GM19239 (cell line): ENCODE measurements around the gene DMD.
"Not testable (repeated sequence)": the region's sequence is repeated elsewhere in the genome, so short reads cannot be mapped to it uniquely, and the experiment has no call there.

Source experiments
- DNase-seq: peaks from one replicate; pipeline ENCODE4 v3.0.0; 2011; ENCODE audit warnings: low spot score; ENCODE audit not compliant: insufficient read length
- FAIRE-seq: peaks from 2 replicates; lab custom pipeline; 2011; peaks lifted over from hg19 to GRCh38; lab: Jason Lieb, UNC

DMD gene

DNA sequence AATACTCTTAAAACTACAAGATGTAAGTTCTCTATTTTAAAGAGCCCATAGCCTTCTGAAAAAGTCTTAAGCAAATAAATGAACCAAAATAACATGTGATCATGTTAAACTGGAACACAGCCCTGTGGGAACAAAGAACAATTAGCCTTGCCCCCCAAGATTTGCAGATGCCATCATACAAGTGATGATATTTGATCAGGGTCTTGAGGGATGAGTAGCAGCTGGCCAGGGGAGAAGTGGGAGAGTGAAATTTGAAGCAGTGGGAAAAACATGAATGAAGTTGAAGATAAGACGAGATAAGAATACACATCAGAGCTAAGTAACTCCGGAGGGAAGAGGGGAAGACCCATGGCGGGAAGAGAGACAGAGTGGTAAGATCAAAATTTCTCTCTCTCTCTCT is 1689.4 kb downstream of the DMD start:
- DNase-seq (no peak), FAIRE-seq (no peak)

- DNase-seq (no peak), FAIRE-seq (no peak)
Observed at GRCh38 chrX:31516527-31516926, 1694.8 kb downstream of the DMD start.

DNA sequence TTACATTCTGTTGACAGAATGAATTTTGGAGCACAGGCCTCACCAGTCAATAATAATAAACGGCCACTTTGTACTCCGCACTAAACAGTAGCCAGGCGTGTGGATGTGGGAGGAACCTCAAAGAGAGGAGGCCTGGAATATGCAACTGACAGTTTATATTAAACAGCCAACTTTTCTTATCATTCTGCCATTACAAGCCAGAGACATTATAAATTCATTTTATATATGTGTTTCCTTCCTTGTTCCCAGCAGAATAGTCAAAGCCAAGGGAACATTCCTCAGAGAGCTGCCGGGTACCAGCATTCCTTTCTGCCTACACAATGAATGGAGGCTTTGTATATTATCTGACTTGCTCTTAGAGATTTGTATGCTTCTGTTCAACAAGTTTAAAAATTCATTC is 1703.0 kb downstream of the DMD start:
- DNase-seq (no peak), FAIRE-seq (no peak)

DNA sequence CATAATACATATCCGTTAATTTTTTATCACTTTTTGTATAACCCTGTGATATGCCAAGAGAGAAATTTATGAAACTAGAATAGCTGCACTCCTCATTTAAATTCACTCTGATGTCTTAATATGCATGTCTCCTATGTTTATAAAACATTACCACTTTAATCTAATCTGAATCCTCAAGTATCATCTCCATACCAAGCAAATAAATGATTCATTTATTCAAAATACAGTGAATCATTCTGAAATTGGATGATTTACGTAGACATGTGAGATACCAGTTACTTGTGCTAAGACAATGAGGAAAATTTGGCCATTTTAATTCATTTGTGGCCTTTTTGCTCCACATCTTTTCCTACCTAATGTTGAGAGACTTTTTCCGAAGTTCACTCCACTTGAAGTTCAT is 1704.4 kb downstream of the DMD start:
- DNase-seq (no peak), FAIRE-seq (no peak)

- DNase-seq, result no peak
- no peak for FAIRE-seq
Observed at GRCh38 chrX:31506360-31506759, 1705.0 kb downstream of the DMD start.

GRCh38 chrX:31500921-31501320 is 1710.4 kb downstream of the DMD start:
- DNase-seq (no peak), FAIRE-seq (no peak)

- no peak for DNase-seq
- no peak for FAIRE-seq
Observed at GRCh38 chrX:31499109-31499508, 1712.2 kb downstream of the DMD start.

GRCh38 chrX:31497086-31497485 is 1714.3 kb downstream of the DMD start:
- FAIRE-seq (no peak), DNase-seq (no peak)

DNA sequence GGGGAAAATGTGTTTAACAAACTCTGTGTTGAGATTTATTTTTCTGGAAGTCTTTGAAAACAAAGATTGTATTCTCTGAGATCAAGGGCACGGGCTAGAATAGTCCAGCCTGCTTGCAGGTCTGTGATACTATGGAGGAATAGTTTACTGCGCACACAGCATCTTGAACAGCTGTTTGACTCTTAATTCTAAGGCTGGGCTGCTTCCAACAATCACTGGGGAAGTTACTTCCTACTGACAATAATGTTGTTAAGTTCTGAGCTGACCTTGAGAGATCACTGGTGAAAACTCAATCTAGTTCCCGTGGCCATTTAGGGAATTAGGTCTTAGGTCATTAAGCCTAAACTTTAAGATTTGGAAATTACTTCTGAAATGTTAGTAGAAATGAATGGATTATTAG is 1723.4 kb downstream of the DMD start:
- DNase-seq (no peak), FAIRE-seq (no peak)

GRCh38 chrX:31483336-31483735 is 1728.0 kb downstream of the DMD start:
- FAIRE-seq (no peak), DNase-seq (no peak)

DNA sequence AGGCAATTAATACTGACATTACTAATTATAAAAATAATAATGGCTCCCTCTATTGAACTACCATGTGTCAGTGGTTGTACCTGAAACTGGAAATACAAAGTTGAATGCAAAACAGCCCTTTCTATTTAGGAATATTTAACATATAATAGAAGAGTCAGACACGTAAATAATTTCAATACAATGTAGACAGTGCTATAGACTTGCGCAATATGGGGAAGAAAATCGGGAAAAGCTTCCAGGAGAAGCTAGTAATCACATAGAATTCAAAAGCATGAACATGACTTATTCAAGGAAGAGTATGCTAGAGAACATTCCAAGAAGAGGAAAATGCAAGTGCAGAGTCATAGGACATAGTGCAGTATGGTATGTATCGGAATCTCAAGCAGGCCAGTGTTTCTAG is 1730.7 kb downstream of the DMD start:
- DNase-seq, result no peak
- no peak for FAIRE-seq

DNA sequence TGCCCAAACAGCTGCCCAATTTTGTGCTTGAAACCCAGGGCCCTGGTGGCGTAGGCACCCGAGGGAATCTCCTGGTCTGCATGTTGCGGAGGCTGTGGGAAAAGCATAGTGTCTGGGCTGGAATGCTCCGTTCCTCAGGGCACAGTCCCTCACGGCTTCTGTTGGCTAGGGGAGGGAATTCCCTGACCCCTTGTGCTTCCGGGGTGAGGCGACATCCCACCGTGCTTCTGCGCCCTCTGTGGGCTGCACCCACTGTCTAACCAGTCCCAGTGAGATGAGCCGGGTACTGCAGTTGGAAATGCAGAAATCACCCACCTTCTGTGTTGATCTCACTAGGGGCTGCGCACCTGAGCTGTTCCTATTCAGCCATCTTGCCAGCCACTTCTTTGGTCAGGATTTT is 1740.1 kb downstream of the DMD start:
- FAIRE-seq (no peak), DNase-seq (no peak)

DNA sequence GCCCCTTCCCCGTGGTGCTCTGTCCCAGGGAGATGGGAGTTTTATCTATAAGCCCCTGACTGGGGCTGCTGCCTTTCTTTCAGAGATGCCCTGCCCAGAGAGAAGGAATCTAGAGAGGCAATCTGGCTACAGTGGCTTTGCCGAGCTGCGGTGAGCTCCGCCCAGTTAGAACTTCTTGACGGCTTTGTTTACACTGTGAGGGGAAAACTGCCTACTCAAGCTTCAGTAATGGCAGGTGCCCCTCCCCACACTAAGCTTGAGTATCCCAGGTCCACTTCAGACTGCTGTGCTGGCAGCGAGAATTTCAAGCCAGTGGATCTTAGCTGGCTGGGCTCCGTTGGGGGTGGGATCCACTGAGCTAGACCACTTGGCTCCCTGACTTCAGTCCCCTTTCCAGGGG is 1740.6 kb downstream of the DMD start:
- FAIRE-seq, DNase-seq: not testable (repeated sequence)

- FAIRE-seq, result no peak
Observed at GRCh38 chrX:31464306-31464915, 1746.9 kb downstream of the DMD start.

DNA sequence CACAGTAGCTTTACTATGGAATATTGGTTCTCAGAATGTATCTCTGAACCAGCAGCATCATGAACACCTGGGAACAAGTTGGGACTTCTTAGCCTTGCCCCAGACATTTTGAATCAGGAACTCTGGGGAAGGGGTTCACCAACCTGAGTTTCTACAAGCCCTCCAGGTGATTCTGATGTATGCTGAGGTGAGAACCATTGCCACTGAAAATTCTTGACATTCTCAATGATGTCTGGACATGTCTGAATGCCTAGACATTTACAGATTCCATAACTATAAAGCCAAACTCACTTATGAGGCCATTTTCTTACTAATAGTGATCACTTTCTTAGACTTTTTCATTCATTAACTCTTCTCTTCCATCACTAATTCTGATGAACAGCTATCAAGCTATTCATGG is 1750.1 kb downstream of the DMD start:
- DNase-seq, result no peak
- FAIRE-seq, result no peak

More at GRCh38 chrX:31464306-31464915, 1746.9 kb downstream of the DMD start:
- no peak for DNase-seq

GRCh38 chrX:31459361-31459760 is 1752.0 kb downstream of the DMD start:
- no peak for FAIRE-seq
- no peak for DNase-seq

DNA sequence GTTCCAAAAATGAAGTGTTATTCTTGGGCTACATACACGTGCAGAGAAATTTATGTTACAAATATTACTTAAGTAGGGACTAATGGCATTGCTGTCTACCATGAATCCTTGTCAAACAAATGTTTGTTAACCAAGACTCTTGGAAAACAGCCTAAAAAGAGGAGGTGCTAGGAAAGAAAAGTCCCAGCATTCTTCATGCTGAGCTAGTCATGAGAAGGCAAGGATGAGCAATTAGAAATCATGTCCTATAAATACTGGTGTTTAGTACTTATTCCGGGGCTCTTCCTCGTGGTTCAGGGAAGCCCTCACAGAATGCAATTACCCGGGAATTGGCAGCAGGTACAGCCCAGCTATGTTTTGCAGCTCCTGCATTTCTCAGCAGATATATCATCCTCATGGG is 1761.4 kb downstream of the DMD start:
- DNase-seq, result no peak
- FAIRE-seq, result no peak

DNA sequence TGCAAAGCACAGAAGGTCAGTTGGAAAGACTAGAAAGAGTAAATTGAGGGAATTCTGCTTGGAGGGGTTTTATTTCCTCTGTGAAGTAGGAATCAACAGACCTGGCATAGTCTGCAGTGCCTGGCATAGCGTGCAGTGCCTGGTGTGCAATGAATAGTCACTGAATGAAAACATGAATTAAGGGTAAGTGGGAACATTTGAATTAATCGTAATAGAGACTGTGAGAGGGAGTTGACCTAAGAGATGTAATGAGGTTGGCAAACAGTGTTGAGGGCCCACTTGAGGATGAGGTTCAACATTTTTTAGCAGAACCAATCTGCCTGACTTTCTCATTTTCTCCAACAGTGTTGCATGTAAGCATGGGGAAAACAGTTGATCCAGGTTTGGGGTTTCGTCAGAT is 1762.3 kb downstream of the DMD start:
- DNase-seq (no peak), FAIRE-seq (no peak)

- FAIRE-seq, result no peak
- no peak for DNase-seq
Observed at GRCh38 chrX:31445542-31445941, 1765.8 kb downstream of the DMD start.

GRCh38 chrX:31443654-31444053 is 1767.7 kb downstream of the DMD start:
- FAIRE-seq (no peak), DNase-seq (no peak)

GRCh38 chrX:31440546-31440945 is 1770.8 kb downstream of the DMD start:
- FAIRE-seq (no peak), DNase-seq (no peak)

GRCh38 chrX:31436424-31436823 is 1774.9 kb downstream of the DMD start:
- no peak for DNase-seq
- FAIRE-seq, result no peak

- FAIRE-seq, result no peak
Observed at GRCh38 chrX:31435592-31435991, 1775.8 kb downstream of the DMD start.

More at GRCh38 chrX:31435592-31435991, 1775.8 kb downstream of the DMD start:
- DNase-seq, result no peak
